ENCODE results near the gene KCTD14. TPM values are rescaled to one million over a fixed set of nuclear protein-coding genes. Genes with fewer than 3 reads are reported as not detected.

The KCTD14 gene
- total and polyA plus RNA-seq, 9 of the 15 experiments (the other 6 are each of a cell fraction or from before 2014, with no cell fraction given), result 0.04 to 0.30 (median 0.11) TPM; not detected in 2

DNA sequence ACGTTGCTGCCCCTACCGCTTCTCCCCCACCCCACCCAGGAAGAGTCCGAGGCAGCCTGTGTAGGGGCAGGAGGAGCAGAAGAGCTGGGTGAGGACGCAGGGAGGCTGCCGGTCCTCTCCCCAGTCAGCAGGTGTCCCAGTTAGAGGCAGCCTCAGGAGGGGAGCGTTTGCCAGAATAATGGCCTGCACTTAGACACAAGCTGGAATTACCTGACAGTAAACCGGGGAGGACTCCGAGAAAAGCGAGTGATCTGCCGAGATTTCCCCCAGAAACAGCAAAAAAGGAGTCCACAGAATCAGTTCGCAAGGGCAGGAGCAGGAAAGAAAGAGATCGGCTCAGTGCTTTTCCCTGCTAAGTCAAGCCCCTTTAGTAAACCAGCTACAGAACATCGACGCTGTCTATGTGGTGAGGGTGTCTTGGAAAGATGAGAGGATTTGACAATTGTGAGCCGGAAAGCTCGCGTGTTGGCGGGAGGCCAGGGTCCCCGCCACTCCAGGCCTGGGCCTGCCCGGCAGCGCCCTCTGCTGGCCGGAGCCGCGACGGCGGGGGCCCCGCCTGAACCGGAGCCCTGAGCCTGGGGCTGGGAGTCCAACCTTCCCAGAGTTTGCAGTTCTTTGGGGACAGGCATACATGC lies 22.9 kb upstream of the KCTD14 start (continued):
- TF ChIP-seq, protein P1, sequence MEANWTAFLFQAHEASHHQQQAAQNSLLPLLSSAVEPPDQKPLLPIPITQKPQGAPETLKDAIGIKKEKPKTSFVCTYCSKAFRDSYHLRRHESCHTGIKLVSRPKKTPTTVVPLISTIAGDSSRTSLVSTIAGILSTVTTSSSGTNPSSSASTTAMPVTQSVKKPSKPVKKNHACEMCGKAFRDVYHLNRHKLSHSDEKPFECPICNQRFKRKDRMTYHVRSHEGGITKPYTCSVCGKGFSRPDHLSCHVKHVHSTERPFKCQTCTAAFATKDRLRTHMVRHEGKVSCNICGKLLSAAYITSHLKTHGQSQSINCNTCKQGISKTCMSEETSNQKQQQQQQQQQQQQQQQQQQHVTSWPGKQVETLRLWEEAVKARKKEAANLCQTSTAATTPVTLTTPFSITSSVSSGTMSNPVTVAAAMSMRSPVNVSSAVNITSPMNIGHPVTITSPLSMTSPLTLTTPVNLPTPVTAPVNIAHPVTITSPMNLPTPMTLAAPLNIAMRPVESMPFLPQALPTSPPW (CRISPR knock-in tag; IDR thresholded peaks at IDR 0.05), result peak; percentile 78
- TF ChIP-seq ZEB2 (IDR thresholded peaks at IDR 0.05) (no peak), ARID2 (IDR thresholded peaks at IDR 0.05) (peak; percentile 84), ZNF12 (CRISPR knock-in tag; IDR thresholded peaks at IDR 0.05) (0 out of 2 replicates have a peak, but pooled peaks have one; percentile 36), HDAC2 (IDR thresholded peaks at IDR 0.05) (0 out of 2 replicates have a peak, but pooled peaks have one; percentile 47), ZNF384 (IDR thresholded peaks at IDR 0.05; ENCODE audit: low read depth, low read length) (peak; percentile 53), NONO (IDR thresholded peaks at IDR 0.05; ENCODE audit: low read depth in 2 of 2, low read length in 1 of 2) (peak in 1 of 2 experiments; percentile 61; a peak in 1 of 4 replicates), MTA1 (IDR thresholded peaks at IDR 0.05; ENCODE audit: borderline replicate concordance) (no peak), TAF7 (tag; IDR thresholded peaks at IDR 0.05) (no peak), POLR3G (IDR thresholded peaks at IDR 0.05; ENCODE audit: extremely low read depth, insufficient read length, insufficient replicate concordance) (no peak)
- TF ChIP-seq, protein P2, sequence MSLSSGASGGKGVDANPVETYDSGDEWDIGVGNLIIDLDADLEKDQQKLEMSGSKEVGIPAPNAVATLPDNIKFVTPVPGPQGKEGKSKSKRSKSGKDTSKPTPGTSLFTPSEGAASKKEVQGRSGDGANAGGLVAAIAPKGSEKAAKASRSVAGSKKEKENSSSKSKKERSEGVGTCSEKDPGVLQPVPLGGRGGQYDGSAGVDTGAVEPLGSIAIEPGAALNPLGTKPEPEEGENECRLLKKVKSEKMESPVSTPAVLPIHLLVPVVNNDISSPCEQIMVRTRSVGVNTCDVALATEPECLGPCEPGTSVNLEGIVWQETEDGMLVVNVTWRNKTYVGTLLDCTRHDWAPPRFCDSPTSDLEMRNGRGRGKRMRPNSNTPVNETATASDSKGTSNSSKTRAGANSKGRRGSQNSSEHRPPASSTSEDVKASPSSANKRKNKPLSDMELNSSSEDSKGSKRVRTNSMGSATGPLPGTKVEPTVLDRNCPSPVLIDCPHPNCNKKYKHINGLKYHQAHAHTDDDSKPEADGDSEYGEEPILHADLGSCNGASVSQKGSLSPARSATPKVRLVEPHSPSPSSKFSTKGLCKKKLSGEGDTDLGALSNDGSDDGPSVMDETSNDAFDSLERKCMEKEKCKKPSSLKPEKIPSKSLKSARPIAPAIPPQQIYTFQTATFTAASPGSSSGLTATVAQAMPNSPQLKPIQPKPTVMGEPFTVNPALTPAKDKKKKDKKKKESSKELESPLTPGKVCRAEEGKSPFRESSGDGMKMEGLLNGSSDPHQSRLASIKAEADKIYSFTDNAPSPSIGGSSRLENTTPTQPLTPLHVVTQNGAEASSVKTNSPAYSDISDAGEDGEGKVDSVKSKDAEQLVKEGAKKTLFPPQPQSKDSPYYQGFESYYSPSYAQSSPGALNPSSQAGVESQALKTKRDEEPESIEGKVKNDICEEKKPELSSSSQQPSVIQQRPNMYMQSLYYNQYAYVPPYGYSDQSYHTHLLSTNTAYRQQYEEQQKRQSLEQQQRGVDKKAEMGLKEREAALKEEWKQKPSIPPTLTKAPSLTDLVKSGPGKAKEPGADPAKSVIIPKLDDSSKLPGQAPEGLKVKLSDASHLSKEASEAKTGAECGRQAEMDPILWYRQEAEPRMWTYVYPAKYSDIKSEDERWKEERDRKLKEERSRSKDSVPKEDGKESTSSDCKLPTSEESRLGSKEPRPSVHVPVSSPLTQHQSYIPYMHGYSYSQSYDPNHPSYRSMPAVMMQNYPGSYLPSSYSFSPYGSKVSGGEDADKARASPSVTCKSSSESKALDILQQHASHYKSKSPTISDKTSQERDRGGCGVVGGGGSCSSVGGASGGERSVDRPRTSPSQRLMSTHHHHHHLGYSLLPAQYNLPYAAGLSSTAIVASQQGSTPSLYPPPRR (CRISPR knock-in tag; IDR thresholded peaks at IDR 0.05; ENCODE audit: borderline replicate concordance), result no peak
- TF ChIP-seq, protein P3, sequence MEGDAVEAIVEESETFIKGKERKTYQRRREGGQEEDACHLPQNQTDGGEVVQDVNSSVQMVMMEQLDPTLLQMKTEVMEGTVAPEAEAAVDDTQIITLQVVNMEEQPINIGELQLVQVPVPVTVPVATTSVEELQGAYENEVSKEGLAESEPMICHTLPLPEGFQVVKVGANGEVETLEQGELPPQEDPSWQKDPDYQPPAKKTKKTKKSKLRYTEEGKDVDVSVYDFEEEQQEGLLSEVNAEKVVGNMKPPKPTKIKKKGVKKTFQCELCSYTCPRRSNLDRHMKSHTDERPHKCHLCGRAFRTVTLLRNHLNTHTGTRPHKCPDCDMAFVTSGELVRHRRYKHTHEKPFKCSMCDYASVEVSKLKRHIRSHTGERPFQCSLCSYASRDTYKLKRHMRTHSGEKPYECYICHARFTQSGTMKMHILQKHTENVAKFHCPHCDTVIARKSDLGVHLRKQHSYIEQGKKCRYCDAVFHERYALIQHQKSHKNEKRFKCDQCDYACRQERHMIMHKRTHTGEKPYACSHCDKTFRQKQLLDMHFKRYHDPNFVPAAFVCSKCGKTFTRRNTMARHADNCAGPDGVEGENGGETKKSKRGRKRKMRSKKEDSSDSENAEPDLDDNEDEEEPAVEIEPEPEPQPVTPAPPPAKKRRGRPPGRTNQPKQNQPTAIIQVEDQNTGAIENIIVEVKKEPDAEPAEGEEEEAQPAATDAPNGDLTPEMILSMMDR (IDR thresholded peaks at IDR 0.05 in 2 of 3, conservative IDR thresholded peaks at IDR 0.05 in 1 of 3; ENCODE audit: insufficient read depth in 2 of 3, low read depth in 1 of 3, low read length in 3 of 3), result peak; percentile 94 to 99 (median 94)
- TF ChIP-seq, protein P4, sequence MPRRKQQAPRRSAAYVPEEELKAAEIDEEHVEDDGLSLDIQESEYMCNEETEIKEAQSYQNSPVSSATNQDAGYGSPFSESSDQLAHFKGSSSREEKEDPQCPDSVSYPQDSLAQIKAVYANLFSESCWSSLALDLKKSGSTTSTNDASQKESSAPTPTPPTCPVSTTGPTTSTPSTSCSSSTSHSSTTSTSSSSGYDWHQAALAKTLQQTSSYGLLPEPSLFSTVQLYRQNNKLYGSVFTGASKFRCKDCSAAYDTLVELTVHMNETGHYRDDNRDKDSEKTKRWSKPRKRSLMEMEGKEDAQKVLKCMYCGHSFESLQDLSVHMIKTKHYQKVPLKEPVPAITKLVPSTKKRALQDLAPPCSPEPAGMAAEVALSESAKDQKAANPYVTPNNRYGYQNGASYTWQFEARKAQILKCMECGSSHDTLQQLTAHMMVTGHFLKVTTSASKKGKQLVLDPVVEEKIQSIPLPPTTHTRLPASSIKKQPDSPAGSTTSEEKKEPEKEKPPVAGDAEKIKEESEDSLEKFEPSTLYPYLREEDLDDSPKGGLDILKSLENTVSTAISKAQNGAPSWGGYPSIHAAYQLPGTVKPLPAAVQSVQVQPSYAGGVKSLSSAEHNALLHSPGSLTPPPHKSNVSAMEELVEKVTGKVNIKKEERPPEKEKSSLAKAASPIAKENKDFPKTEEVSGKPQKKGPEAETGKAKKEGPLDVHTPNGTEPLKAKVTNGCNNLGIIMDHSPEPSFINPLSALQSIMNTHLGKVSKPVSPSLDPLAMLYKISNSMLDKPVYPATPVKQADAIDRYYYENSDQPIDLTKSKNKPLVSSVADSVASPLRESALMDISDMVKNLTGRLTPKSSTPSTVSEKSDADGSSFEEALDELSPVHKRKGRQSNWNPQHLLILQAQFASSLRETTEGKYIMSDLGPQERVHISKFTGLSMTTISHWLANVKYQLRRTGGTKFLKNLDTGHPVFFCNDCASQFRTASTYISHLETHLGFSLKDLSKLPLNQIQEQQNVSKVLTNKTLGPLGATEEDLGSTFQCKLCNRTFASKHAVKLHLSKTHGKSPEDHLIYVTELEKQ (CRISPR knock-in tag; IDR thresholded peaks at IDR 0.05), result no peak
- TF ChIP-seq, protein P5, sequence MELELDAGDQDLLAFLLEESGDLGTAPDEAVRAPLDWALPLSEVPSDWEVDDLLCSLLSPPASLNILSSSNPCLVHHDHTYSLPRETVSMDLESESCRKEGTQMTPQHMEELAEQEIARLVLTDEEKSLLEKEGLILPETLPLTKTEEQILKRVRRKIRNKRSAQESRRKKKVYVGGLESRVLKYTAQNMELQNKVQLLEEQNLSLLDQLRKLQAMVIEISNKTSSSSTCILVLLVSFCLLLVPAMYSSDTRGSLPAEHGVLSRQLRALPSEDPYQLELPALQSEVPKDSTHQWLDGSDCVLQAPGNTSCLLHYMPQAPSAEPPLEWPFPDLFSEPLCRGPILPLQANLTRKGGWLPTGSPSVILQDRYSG (tag; conservative IDR thresholded peaks at IDR 0.05; ENCODE audit: low read depth), result no peak
